Tibial nerve (tissue), 4 donors: ENCODE measurements around the gene RANBP3.

Source experiments
- CTCF ChIP-seq, 5 experiments: fragments of 200-600 bp in 3 of 5; fragments of 450-650 bp in 2 of 5; sonication (generic) in 3 of 5; IDR thresholded peaks; one replicate each; pipeline ENCODE4 v1.5.1; 2016 to 2019; ENCODE audit warnings: antibody characterized with exemption in 5 of 5, mild to moderate bottlenecking in 3 of 5, moderate library complexity in 2 of 5
- EP300 ChIP-seq, 2 donors: sonication (generic); formaldehyde crosslinking; IDR thresholded peaks; one replicate each; pipeline ENCODE4 v1.6.1; 2017; ENCODE audit warnings: antibody characterized with exemption in 2 of 2, mild to moderate bottlenecking in 1 of 2
- POLR2A ChIP-seq, 2 donors: fragments of 450-650 bp; IDR thresholded peaks; one replicate each; pipeline ENCODE4 v1.6.1; 2017; ENCODE audit warnings: antibody characterized with exemption in 2 of 2, mild to moderate bottlenecking in 2 of 2, moderate library complexity in 2 of 2

DNA sequence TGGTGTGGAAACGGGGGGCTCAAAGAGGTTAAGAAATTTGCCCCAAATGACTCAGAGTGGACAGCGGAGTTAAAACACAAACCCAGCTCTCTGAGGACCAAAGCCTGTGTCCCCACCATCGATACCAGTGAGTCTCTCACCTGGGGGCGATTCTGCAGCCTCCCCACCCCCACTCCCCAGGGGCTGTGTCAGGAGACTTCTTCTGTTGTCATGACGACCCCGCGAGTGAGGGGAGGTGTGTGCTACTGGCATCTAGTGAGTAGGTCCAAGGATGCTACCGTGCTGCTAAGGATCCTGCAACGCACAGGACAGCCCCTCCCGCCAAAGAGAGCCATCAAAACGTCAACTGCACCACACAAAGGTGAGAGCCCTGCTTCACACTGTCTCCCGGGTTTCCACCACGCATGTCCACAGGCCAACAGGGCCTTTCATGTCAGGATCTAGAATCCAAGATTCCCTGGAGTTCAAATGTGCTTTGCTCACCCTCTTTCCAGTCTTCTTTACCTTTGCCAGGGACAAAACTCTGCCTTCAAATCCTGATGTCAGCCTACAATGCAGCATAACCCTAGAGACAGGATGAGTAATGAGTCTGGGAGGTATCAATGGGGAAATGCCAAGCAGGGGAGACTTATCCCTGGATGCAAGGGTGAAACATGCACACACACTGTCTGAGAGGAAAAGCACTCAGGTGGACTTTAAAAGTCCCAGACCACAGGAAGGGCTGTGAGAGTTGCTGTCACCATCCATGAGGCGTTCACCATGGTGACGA, 3.9 kb downstream of the RANBP3 start:
- no peak for TF ChIP-seq POLR2A (IDR thresholded peaks at IDR 0.05)
- no peak for TF ChIP-seq CTCF (IDR thresholded peaks at IDR 0.05)
- TF ChIP-seq EP300 (IDR thresholded peaks at IDR 0.05): no peak
